GM18873 (cell line): Measurements from ENCODE around the gene ZSWIM2.
"Not testable (repeated sequence)": the region's sequence is repeated elsewhere in the genome, so short reads cannot be mapped to it uniquely, and the experiment has no call there.

ENCODE experiments used
- ATAC-seq: cut with Tn5 transposase; IDR thresholded peaks from one replicate; pipeline ENCODE4 v1.9.1; 2021; ENCODE audit warnings: mild to moderate bottlenecking, moderate library complexity, moderate number of reproducible peaks; ENCODE audit not compliant: unreplicated experiment, low FRiP score

Gene ZSWIM2, protein sequence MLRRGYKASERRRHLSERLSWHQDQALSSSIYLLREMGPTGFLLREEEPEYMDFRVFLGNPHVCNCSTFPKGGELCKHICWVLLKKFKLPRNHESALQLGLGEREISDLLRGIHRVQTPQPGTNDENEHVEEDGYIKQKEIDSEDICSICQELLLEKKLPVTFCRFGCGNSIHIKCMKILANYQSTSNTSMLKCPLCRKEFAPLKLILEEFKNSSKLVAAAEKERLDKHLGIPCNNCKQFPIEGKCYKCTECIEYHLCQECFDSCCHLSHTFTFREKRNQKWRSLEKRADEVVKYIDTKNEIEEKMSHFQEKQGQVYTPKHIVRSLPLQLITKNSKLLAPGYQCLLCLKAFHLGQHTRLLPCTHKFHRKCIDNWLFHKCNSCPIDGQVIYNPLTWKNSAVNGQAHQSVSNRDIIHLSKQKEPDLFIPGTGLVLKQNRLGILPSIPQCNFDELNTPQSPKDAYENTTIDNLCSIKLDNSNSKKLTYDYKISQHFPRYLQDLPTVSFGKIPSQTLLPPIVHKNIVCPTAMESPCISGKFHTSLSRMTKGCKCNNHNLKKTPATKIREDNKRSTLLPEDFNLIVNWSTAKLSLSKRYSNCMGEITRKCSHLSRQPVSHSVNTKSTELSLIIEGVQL

DNA sequence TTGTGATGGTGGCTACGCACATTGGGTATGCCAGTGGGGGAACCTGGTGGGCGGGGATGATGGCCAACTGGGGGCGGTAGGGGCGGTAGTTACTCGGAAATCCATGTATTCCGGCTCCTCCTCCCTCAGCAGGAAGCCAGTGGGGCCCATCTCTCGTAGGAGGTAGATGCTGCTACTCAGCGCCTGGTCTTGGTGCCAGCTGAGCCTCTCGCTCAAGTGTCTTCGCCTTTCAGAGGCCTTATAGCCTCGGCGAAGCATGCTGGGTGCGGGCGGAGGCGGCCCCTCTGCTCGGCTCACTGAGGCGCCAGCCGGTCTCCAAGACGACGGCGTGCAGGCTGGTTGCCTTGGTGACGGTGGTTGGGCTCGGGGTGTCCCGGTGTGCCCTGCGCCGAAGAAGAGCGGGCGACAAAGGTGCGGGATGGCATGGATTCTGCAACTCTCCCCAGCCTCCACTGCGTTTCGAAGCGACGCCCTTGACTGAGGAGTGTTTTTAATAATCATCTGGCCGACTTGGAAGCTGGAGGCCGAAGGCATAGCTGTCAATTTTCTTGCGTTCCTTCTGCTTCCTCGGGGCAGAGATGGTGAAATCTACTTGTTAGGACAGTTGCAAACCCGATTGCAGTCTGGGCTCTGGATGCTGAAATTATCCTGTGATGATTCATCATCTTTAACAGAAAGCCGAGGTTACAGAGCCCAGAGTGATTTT lies at the start of gene ZSWIM2:
ZSWIM2 (minus strand) TSS at position 298 of the 706 bp plus-strand sequence; CDS start at position 258, 40 bp downstream.
- ATAC-seq, result no peak

DNA sequence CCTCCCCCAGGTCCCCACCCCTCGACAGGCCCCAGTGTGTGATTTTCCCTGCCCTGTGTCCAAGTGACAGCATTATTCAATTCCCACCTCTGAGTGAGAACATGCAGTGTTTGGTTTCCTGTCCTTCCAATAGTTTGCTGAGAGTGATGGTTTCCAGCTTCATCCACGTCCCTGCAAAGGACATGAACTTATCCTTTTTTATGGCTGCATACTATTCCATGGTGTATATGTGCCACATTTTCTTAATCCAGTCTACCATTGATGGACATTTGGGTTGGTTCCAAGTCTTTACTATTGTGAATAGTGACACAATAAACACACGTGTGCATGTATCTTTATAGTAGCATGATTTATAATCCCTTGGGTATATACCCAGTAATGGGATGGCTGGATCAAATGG lies 47.2 kb upstream of the ZSWIM2 start:
- ATAC-seq, result not testable (repeated sequence)

DNA sequence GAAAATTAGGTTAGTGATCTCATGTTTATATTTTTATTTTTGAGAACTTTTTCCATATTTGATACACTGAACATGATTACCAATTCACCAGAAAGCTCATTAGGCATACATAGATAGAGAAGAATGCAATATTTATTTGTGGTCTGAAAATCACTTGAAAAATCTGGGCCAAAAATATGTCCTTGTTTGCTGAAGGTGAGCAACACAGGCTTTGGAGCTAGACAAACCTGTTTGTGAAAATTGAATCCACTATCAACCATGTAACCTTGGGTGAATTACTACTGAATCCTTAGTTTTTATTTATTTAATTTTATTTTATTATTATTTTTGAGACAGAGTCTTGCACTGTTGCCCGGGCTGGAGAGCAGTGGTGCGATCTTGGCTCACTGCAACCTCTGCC lies 46.5 kb upstream of the ZSWIM2 start:
- no peak for ATAC-seq

DNA sequence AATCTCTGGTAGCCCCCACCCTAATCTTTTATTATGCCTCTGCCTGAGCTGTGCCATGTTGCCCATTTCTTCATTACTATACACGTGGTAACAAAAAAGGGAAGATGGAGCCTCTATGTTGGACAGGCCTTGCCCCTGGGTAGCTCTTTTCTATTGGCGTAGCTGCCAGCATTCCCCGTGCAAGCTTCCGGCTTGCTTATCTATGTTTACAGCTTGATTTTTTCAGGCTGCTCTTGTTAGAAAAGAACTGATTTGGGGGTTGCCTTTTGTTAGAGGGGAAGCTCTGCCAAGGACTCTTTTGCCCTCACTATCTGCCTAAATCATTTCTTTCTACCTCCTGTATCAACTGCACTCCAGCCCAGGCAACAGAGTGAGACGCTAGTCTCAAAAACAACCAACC lies 45.5 kb upstream of the ZSWIM2 start:
- no peak for ATAC-seq

DNA sequence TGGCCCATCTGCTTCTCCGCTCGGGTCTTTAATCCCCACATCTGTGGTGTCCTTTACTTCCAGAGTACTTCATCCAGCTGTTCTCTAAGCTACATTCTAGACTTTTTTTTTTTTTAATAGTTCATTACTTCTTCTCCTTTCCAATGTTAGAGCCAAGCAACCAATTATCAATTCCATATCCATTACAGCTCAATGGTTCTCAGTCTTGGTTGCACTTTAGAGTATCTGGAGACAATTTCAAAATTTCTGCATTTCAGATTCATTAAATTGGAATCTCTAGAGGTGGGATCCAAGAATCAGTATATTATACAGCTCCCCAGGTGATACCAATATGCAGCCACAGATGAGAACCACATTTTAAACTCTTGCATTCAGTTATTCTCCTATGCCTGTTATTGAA lies 43.9 kb upstream of the ZSWIM2 start:
- no peak for ATAC-seq

DNA sequence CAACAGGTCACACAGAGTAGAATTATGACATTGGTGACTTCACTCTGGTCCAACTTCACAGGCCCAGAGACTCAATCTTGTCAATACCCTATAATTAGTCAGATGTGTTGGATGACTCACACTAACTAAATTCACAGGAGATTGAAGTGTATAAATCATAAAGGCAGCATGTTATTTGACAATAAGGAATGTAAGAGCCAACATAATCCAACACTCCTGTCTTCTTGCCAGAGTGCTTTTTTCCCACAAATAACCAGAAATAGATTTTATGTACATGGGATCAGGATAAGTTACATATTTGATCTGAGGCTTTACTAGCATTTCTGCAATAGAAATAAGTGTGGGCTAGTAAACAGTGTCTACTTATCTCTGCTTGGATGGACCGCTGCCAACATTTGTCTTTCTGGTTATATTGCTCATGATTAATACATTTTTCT lies 42.2 kb upstream of the ZSWIM2 start:
- ATAC-seq, result no peak

DNA sequence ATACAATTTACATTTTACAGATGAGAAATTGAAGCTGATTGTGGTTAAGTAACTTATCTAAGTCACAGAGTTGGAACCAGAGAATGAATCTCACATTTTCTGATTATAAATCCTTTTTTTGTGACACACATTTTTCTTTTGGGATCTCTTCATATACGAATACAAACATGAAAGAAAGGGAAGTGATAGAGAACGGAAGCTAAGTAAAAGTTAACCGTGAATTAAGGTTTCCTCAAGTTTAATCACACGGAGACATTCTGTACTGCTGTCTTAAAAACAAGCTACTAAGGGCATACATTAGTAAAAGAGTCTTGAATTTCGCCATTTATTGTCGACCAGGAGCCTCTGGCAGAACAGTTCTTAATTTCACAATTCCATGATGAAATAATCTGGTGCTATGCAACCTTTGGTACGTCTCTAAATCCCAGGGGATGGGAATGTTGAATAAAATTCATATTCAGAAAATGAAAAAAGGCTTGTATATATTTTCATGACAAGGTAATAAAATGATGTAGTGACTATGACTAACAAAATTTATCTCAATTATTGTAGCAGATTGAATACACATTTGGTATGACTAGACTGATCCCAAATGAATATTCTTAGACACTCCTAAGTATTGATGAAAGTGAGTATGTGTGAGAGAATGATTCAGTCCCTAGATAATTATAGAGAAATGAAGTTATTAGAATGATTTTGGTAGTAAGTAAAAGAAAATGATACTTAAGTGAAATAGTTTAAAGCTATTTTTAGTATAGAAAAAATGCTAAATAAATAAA lies 40.3 kb upstream of the ZSWIM2 start:
- no peak for ATAC-seq

DNA sequence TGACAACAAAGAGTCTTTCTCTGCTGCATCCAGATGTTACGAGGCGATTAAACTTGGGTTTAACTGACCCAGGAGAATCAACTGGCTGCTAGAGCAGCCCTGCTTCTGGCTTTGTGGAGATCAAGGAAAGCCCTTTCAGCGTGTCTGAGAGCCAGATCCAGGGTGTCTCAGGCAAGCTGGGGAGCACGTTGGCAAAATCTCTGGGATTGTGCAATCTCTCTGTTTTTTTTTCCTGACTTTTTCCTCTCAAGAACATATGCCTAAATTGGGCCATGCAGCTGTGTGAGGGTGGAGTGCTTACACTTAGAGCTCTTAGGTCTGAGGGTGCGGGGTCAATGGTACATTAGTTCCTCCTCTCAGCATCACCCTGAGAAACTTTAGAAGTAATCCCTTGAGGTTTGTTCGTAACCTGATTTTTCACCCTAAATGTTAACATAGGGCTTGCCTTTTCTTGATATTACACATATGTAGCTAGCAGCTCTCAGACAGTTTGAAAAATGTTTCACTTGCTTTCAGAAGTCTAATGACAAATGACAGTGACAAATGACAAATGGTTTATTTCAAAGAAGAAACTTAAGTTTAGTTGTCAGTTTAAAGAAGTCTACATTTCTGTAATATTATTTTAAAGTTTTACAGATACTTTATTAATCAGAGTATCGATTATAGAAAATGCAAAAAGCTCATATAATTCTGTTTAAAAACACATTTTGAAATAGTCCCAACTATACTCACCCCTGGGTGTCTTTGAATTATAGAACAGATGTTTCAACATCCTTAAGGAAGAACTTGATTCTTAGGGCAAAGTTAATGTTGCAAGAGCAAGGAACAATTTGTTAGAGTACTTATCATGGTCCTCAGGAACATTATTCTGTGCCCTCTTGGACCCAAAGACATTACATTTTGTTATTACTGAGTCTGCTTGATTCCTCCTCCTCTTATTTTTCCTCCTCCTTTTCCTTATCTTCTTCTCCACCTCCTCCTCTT lies 38.4 kb upstream of the ZSWIM2 start:
- no peak for ATAC-seq

DNA sequence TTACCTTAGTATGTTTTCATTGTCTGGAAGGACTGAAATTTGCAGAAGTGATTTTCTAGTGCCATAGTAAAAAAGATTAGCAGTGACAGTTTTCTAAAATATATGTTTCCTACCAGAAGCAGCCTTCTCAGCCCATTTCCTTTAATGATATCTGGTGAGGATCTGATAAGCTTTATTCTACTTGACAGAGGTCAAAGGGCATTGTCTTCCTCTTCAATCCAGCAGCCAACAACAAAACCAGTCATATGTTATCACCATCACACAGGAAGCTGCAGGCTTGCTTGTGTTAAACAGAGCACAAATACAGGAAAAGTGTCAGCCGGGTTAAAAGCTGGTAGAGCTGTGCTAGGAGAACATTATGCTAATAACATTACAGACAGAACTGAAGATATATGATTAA lies 35.6 kb upstream of the ZSWIM2 start:
- ATAC-seq, result no peak

DNA sequence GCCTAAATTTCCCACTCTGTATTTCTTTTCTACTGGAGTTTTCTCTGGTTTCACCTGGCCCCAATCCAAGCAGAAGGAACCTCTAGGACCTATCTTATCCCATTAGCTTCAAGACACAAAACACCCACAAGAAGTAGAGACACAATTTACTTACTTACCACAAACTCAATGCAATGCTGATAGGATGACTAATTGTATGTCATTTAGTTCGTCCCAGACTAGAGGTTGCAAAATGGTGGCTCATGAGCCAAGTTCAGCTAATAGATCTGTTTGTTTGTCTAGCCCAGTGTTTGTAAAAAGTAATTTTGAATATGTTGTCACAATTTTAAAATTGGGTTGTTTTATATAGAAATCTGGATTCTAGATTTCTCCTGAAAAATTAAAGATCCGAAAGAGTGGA lies 34.7 kb upstream of the ZSWIM2 start:
- no peak for ATAC-seq

DNA sequence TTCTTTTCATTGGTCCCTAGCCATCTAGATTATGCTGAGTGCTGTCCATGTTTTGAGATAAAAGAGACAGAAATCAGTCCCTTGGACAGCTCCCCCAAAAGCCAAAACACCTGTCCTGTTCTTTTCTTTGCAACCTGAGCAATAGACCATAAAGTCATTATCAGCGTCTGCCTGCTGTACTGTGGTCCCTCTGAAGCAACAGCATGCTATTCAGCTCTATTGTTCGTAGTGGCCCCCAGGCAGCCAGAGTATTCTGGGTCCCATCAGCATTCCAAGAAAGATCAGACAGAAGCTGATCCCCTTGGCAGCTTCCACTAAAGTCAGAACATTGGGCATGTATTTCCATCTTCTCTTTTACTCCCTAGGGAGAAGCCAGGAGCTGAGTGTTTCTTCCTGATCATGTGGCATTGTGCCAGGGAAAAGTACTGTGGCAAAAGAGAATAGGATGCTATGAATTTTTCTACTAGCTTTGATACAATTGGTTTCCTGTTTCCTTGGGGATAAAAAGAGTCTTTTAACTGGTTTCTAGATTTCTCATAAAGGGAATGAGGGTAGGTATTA lies 33.6 kb upstream of the ZSWIM2 start:
- ATAC-seq, result no peak

DNA sequence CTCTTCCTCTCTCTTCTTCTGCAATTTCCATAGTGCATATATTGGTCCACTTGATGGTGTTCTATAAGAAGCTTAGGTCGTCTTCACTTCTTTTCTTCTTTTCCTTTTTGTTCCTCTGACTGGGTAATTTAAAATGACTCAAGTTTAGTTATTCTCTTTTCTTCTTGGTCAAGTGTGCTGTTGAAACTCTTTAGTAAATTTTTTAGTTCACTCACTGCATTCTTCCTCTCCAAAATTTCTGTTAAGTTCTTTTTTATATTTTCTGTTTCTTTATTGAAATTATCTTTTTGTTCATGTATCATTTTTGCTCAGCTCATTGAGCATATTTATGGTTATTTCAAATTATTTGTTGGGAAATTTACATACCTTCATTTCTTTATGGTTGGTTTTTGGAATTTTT lies 32.7 kb upstream of the ZSWIM2 start:
- no peak for ATAC-seq

DNA sequence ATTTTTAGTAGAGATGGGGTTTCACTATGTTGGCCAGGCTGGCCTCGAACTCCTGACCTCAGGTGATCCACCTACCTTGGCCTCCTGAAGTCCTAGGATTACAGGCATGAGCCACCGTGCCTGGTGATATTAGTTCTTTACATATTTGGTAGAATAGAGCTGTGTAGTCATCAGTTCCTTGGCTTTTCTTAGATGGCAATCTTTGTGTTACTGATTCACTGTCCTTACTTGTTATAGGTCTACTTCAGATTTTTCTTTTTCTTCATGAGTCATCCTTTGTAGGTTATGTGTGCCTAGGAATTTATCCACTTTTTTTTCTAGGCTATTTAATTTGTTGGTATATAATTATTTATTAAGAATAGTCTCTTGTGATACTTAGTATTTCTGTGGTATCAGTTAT lies 30.3 kb upstream of the ZSWIM2 start:
- ATAC-seq, result no peak

DNA sequence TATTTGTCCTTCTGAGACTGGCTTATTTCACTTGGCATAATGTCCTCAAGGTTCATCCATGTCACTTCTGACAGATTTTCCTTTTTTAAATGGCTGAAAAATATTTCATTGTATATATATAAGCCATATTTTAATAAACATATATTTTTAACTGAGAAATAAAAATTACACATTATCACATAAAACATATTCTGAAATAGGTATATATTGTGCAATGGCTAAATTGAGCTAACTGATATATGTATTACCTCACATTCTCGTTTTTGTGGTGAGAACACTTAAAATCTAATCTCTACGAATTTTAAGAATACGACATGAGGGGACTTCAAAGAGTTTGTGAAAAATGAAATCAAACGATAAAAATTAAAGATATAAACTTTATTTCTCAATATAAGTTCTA lies 25.7 kb upstream of the ZSWIM2 start:
- no peak for ATAC-seq

DNA sequence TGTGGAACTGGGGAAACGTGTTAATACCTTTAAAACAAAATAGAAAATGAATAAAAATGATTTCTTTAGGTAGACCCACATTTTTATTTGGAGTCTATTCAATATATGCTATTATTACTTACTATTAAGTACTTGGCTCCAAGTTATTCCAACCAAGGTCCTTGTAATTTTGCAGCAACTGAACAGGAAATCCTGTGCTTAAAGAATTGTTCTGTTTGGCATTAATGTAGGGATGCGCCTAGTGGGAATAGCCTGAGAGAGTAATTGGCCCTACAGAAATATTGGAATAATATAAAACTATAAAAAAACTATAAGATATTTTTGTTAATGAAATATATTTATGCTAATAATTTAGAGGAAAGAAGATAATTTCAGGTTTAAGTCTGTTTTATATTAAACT lies 22.9 kb upstream of the ZSWIM2 start:
- ATAC-seq, result no peak

DNA sequence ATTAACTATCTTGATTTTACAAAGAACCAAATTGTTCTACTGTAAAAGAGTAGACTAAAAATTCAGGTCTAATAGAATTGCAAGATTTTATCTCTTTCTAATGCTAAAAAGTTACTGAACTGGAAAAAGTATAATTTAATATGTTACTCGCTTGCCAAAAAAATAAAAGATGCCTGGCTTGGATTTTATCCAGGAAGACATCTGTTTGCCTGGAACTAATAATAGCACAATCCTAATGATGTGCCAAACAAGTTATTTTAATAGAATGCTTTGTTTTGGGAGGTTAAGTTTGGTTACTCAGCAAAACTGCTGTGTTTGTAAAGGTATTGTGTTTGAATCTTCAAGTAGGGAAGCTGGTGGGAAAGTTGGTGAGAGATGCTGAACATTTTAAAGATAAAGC lies 19.4 kb upstream of the ZSWIM2 start:
- no peak for ATAC-seq

DNA sequence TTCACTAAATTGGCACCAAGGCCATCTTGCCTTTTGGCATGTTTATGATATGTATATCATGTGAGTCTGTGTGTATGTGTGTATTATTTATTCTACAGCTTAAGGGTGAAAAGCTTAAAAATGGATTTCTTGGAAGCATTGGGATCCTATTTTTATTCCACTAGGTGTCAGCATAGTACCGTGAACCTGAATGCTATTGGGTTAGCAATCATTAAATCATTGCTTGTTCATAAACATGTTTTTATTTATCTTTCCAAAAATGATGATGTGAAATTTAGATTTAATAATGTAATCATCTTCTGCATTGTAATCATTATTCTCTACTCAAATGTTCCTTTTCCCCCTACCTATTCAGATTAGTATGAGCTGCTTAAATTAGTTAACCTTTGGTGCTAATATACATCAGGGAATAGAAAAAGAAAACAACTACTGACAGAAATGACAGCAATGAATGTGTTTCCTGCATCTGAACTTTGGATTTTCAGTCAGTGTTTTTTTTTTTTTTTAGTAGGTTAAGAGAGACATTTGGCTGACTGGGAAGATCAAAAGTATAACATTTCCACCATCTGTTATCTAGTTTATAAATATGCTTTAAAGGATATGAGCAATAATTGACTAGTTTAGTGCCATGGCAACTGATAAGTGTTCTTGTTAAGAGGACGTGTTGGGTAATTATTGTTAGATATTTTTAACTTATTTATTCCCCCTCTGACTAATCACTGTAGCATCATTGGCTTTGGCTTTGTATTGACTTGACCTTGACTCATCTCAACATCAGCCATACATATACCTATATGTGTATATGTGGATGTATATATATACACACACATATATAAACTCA lies 14.1 kb upstream of the ZSWIM2 start:
- no peak for ATAC-seq

DNA sequence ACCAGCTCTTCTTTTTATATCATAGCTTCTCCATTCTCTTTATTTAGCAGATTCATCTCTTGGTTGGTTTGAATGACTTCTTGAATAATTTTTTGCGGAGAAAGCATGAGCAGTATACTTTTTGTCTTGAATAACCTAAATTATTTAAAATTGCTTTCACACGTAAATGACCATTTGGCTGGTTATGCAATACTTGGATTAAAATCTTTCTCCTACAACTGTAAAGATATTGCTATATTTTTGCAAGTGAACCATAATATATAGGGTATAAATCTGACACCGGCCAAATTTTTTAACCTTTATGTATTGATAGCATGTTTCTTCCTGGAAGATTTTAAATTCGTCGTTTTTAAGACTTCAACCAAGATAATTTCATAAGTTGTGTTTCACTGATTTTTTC lies 6.2 kb upstream of the ZSWIM2 start:
- no peak for ATAC-seq
